NB4 (cell line): ENCODE data around the gene ZFYVE21.

ENCODE experiments used
- MAX ChIP-seq: IDR thresholded peaks from 2 replicates; pipeline ENCODE4 v1.6.1; 2011; ENCODE audit warnings: low read depth, low read length
- MYC ChIP-seq: IDR thresholded peaks from 2 replicates; pipeline ENCODE4 v1.6.1; 2011; ENCODE audit warnings: low read depth, low read length
- POLR2A ChIP-seq: IDR thresholded peaks from 2 replicates; pipeline ENCODE4 v1.6.1; 2011; ENCODE audit warnings: mild to moderate bottlenecking; ENCODE audit not compliant: insufficient read length; ENCODE audit errors: extremely low read depth
- TF ChIP-seq, protein P1 (sequence below): IDR thresholded peaks from one replicate; pipeline ENCODE4 v1.5.1; 2012; ENCODE audit warnings: low read depth, low read length

- TF ChIP-seq POLR2A = no peak
- TF ChIP-seq, protein P1, sequence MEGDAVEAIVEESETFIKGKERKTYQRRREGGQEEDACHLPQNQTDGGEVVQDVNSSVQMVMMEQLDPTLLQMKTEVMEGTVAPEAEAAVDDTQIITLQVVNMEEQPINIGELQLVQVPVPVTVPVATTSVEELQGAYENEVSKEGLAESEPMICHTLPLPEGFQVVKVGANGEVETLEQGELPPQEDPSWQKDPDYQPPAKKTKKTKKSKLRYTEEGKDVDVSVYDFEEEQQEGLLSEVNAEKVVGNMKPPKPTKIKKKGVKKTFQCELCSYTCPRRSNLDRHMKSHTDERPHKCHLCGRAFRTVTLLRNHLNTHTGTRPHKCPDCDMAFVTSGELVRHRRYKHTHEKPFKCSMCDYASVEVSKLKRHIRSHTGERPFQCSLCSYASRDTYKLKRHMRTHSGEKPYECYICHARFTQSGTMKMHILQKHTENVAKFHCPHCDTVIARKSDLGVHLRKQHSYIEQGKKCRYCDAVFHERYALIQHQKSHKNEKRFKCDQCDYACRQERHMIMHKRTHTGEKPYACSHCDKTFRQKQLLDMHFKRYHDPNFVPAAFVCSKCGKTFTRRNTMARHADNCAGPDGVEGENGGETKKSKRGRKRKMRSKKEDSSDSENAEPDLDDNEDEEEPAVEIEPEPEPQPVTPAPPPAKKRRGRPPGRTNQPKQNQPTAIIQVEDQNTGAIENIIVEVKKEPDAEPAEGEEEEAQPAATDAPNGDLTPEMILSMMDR = no peak
- no peak for TF ChIP-seq MYC
- no peak for TF ChIP-seq MAX
Observed at GRCh38 chr14:103718572-103718971, 3.0 kb downstream of the ZFYVE21 start.
